Smooth muscle cell (in vitro differentiated cells): ENCODE results near the gene TLX2. TPM values are rescaled to one million over a fixed set of nuclear protein-coding genes. Genes with fewer than 3 reads are reported as not detected.

Experiments
- DNase-seq: peaks from one replicate; lab custom pipeline; 2025; ENCODE audit not compliant: unreplicated experiment; lab: John Stamatoyannopoulos, UW
- H2AFZ ChIP-seq: fragments of 200-600 bp; sonication (generic); 2 replicates; pipeline ENCODE4 v1.6.0; 2016; ENCODE audit warnings: antibody characterized with exemption, low read depth, mild to moderate bottlenecking
- H3F3A ChIP-seq: fragments of 200-600 bp; sonication (generic); 2 replicates; pipeline ENCODE4 v1.6.0; 2017; ENCODE audit warnings: antibody characterized with exemption, low read depth
- H3K27ac ChIP-seq: fragments of 200-600 bp; sonication (generic); 2 replicates; pipeline ENCODE4 v1.5.1; 2016; ENCODE audit warnings: low read depth, mild to moderate bottlenecking
- H3K27me3 ChIP-seq: fragments of 200-600 bp; sonication (generic); 2 replicates; pipeline ENCODE4 v1.6.1; 2016; ENCODE audit warnings: low read depth, mild to moderate bottlenecking
- H3K36me3 ChIP-seq: fragments of 200-600 bp; sonication (generic); 2 replicates; pipeline ENCODE4 v1.5.1; 2016; ENCODE audit warnings: low read depth
- H3K4me1 ChIP-seq: fragments of 200-600 bp; sonication (generic); 2 replicates; pipeline ENCODE4 v1.5.1; 2016; ENCODE audit warnings: low read depth
- H3K4me2 ChIP-seq: fragments of 200-600 bp; sonication (generic); 2 replicates; pipeline ENCODE4 v1.6.0; 2016; ENCODE audit warnings: mild to moderate bottlenecking
- H3K4me3 ChIP-seq: fragments of 200-600 bp; sonication (generic); 2 replicates; pipeline ENCODE4 v1.5.1; 2016; ENCODE audit warnings: mild to moderate bottlenecking
- H3K79me2 ChIP-seq: fragments of 200-600 bp; sonication (generic); 2 replicates; pipeline ENCODE4 v1.6.0; 2016; ENCODE audit warnings: low read depth, mild to moderate bottlenecking
- H3K9ac ChIP-seq: fragments of 200-600 bp; sonication (generic); 2 replicates; pipeline ENCODE4 v1.6.0; 2016; ENCODE audit warnings: low read depth
- H3K9me3 ChIP-seq: fragments of 200-600 bp; sonication (generic); replicated peaks from 2 replicates; pipeline ENCODE4 v1.5.1; 2016; ENCODE audit warnings: low read depth
- H4K20me1 ChIP-seq: fragments of 200-600 bp; sonication (generic); 2 replicates; pipeline ENCODE4 v1.6.0; 2016; ENCODE audit warnings: low read depth
- WGBS: methylation state at CpG from one replicate; pipeline ENCODE4 v1.1.7; 2016; ENCODE audit warnings: low lambda C conversion rate; 5-methylcytosine and 5-hydroxymethylcytosine counted together
- polyA plus RNA-seq: library from polyadenylated mRNA; unstranded; fragments of >200 nt; fragmentation: Nextera tagmentation; extraction: Ambion mirVana; gene quantifications from 2 replicates; pipeline ENCODE4 v1.2.1, GENCODE V29; 2016
- total RNA-seq: library from RNA; depleted of rRNA; stranded (reverse); fragments of >200 nt; gene quantifications from 2 replicates; pipeline ENCODE4 v1.2.3, GENCODE V29; 2014
- TF ChIP-seq, protein P1 (sequence below): fragments of 200-600 bp; sonication (generic); IDR thresholded peaks from 2 replicates; pipeline ENCODE4 v1.5.1; 2017; ENCODE audit warnings: borderline replicate concordance, mild to moderate bottlenecking, antibody characterized with exemption; ENCODE audit not compliant: insufficient read depth, poor library complexity, severe bottlenecking

TLX2 gene
- total and polyA plus RNA-seq, 2 experiments from 2014 or later: not detected

- H3K79me2 ChIP-seq: peaks cover 5% of the 10 kb centered on the region
- WGBS: 88% methylated on average over 7 of the region's 7 CpGs
- H3K27ac ChIP-seq: no peak overlapping the region
- TF ChIP-seq, protein P1, sequence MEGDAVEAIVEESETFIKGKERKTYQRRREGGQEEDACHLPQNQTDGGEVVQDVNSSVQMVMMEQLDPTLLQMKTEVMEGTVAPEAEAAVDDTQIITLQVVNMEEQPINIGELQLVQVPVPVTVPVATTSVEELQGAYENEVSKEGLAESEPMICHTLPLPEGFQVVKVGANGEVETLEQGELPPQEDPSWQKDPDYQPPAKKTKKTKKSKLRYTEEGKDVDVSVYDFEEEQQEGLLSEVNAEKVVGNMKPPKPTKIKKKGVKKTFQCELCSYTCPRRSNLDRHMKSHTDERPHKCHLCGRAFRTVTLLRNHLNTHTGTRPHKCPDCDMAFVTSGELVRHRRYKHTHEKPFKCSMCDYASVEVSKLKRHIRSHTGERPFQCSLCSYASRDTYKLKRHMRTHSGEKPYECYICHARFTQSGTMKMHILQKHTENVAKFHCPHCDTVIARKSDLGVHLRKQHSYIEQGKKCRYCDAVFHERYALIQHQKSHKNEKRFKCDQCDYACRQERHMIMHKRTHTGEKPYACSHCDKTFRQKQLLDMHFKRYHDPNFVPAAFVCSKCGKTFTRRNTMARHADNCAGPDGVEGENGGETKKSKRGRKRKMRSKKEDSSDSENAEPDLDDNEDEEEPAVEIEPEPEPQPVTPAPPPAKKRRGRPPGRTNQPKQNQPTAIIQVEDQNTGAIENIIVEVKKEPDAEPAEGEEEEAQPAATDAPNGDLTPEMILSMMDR: no peak
- no peak overlapping the region for H3K4me3 ChIP-seq
- H3K9ac ChIP-seq: no peak overlapping the region
- H3F3A ChIP-seq: peaks cover 13% of the 10 kb centered on the region
- H2AFZ ChIP-seq: no peak overlapping the region
- H3K9me3 ChIP-seq: no peaks in the 10 kb centered on the region
- DNase-seq: no peak
- H3K36me3 ChIP-seq: no peaks in the 10 kb centered on the region
- H3K4me2 ChIP-seq: no peak overlapping the region
- H3K4me1 ChIP-seq: no peaks in the 10 kb centered on the region
- H3K27me3 ChIP-seq: no peaks in the 10 kb centered on the region
- H4K20me1 ChIP-seq: peaks cover 1% of the 10 kb centered on the region
Observed at GRCh38 chr2:74538881-74539339, 24.7 kb downstream of the TLX2 start.

- Histone ChIP-seq H3K9me3 (no peaks in the 10 kb centered on the region), H3K4me1 (no peaks in the 10 kb centered on the region), H3K4me3 (no peak overlapping the region), H2AFZ (no peak overlapping the region), H3K9ac (no peak overlapping the region), H3K27me3 (no peaks in the 10 kb centered on the region), H3K79me2 (peaks cover 5% of the 10 kb centered on the region), H3F3A (peaks cover 10% of the 10 kb centered on the region), H3K36me3 (peaks cover 3% of the 10 kb centered on the region), H3K27ac (no peak overlapping the region), H3K4me2 (no peak overlapping the region), H4K20me1 (peaks cover 15% of the 10 kb centered on the region)
- DNase-seq: no peak
- TF ChIP-seq, protein P1: no peak
- 94% methylated on average over 5 of the region's 5 CpGs for WGBS
Observed at GRCh38 chr2:74540291-74540690, 26.0 kb downstream of the TLX2 start.

DNA sequence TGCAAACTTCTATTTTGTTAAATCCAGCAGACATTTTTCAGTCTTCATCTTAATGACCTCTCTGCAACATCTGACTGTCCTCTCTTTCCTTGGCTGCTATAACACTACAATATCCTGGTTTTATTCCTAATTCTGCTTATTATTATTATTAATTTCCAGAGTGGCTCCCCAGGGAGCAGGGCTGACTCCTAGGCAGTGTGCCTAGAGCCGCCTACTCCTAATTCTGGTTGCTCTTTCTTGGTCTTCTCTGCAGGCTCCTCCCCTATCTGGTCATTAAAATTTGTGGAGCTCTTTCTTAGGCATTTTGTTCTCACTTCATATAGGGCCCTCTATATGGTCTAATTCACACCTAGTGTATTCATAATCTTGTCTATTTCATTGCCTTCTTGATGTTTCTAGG is 28.7 kb downstream of the TLX2 start:
- H3K4me1 ChIP-seq: no peaks in the 10 kb centered on the region
- H3K27me3 ChIP-seq: no peaks in the 10 kb centered on the region
- H4K20me1 ChIP-seq: peaks cover 25% of the 10 kb centered on the region
- no peak overlapping the region for H2AFZ ChIP-seq
- H3K27ac ChIP-seq: no peak overlapping the region
- H3K36me3 ChIP-seq: peaks cover 3% of the 10 kb centered on the region
- peaks cover 21% of the 10 kb centered on the region for H3K79me2 ChIP-seq
- H3K9ac ChIP-seq: no peak overlapping the region
- no peaks in the 10 kb centered on the region for H3F3A ChIP-seq
- no peaks in the 10 kb centered on the region for H3K9me3 ChIP-seq
- no peak overlapping the region for H3K4me2 ChIP-seq
- 96% methylated on average over 1 of the region's 1 CpG for WGBS
- no peak overlapping the region for H3K4me3 ChIP-seq
- no peak for DNase-seq
- TF ChIP-seq, protein P1: no peak

- TF ChIP-seq, protein P1: no peak
- H3K27ac ChIP-seq: no peak overlapping the region
- H3K27me3 ChIP-seq: no peaks in the 10 kb centered on the region
- whole genome bisulfite sequencing: 92% methylated on average over 3 of the region's 3 CpGs
- DNase-seq: no peak
- H3K9ac ChIP-seq: no peak overlapping the region
- H4K20me1 ChIP-seq: peaks cover 38% of the 10 kb centered on the region
- peaks cover 13% of the 10 kb centered on the region for H3K4me1 ChIP-seq
- H3K4me3 ChIP-seq: no peak overlapping the region
- no peaks in the 10 kb centered on the region for H3F3A ChIP-seq
- H3K79me2 ChIP-seq: peaks cover 24% of the 10 kb centered on the region
- H3K9me3 ChIP-seq: no peaks in the 10 kb centered on the region
- no peak overlapping the region for H2AFZ ChIP-seq
- H3K4me2 ChIP-seq: no peak overlapping the region
- peaks cover 3% of the 10 kb centered on the region for H3K36me3 ChIP-seq
Observed at GRCh38 chr2:74544634-74545033, 30.4 kb downstream of the TLX2 start.
